RWPE2 (cell line): ENCODE results near the gene GAS7.

Experiments
- ATAC-seq: fragments of 200-7000 bp; cut with Tn5 transposase; 3 replicates; pipeline ENCODE4 v1.9.1; 2021; ENCODE audit warnings: low read depth
- DNase-seq: peaks from one replicate; pipeline ENCODE4 v3.0.0-alpha.2; 2020; ENCODE audit warnings: low spot score
- H3K27ac ChIP-seq: fragments of 450-650 bp; 2 replicates; pipeline ENCODE4 v1.5.1; 2017; ENCODE audit warnings: mild to moderate bottlenecking; ENCODE audit not compliant: poor library complexity, severe bottlenecking
- H3K27me3 ChIP-seq: fragments of 250-450 bp; sonication (Bioruptor Pico); 2 replicates; pipeline ENCODE4 v1.5.1; 2021; ENCODE audit warnings: mild to moderate bottlenecking, moderate library complexity; ENCODE audit not compliant: insufficient read depth, poor library complexity, severe bottlenecking
- H3K36me3 ChIP-seq: fragments of 250-450 bp; sonication (Bioruptor Pico); 2 replicates; pipeline ENCODE4 v1.5.1; 2020; ENCODE audit warnings: low read depth, mild to moderate bottlenecking, moderate library complexity
- H3K4me1 ChIP-seq: fragments of 250-450 bp; sonication (Bioruptor Pico); 2 replicates; pipeline ENCODE4 v1.5.1; 2021; ENCODE audit warnings: mild to moderate bottlenecking, moderate library complexity; ENCODE audit not compliant: insufficient read depth, poor library complexity, severe bottlenecking
- H3K4me3 ChIP-seq: fragments of 250-450 bp; sonication (Bioruptor Pico); 2 replicates; pipeline ENCODE4 v1.5.1; 2021; ENCODE audit warnings: mild to moderate bottlenecking, moderate library complexity; ENCODE audit not compliant: severe bottlenecking
- H3K9me3 ChIP-seq: fragments of 250-450 bp; sonication (Bioruptor Pico); 2 replicates; pipeline ENCODE4 v1.5.1; 2021; ENCODE audit warnings: mild to moderate bottlenecking, moderate library complexity; ENCODE audit not compliant: severe bottlenecking
- CTCF ChIP-seq: fragments of 450-650 bp; IDR thresholded peaks from one replicate; pipeline ENCODE4 v1.5.1; 2017; ENCODE audit warnings: mild to moderate bottlenecking, moderate library complexity; ENCODE audit not compliant: poor library complexity, severe bottlenecking

The GAS7 gene

DNA sequence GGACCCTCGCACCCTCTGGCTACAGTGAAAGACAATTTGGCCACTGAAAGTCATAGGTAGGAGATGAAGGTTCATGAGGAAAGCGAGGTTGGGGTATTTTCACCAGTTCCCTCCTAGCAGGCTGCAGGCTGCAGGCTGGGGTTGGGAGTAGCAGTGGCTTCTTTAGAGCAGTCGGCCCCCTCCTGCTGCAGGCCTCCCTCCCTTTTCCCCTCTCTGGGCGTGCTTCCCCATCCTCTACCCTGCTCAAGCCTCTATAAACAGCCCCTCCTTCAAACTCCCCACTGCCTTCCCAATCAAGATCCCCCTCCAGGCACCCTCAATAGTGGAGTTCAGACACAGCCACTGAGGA lies 41.8 kb downstream of the GAS7 start:
- H3K36me3 ChIP-seq: no peaks in the 10 kb centered on the region
- TF ChIP-seq CTCF: no peak
- no peaks in the 10 kb centered on the region for H3K4me1 ChIP-seq
- H3K4me3 ChIP-seq: no peak overlapping the region
- H3K9me3 ChIP-seq: no peaks in the 10 kb centered on the region
- DNase-seq (no peak), ATAC-seq (no peak)
- no peaks in the 10 kb centered on the region for H3K27me3 ChIP-seq
- H3K27ac ChIP-seq: no peak overlapping the region

- H3K4me1 ChIP-seq: no peaks in the 10 kb centered on the region
- no peaks in the 10 kb centered on the region for H3K9me3 ChIP-seq
- no peak for TF ChIP-seq CTCF
- no peak for ATAC-seq
- H3K27ac ChIP-seq: no peak overlapping the region
- no peak overlapping the region for H3K4me3 ChIP-seq
- H3K36me3 ChIP-seq: no peaks in the 10 kb centered on the region
- no peaks in the 10 kb centered on the region for H3K27me3 ChIP-seq
- DNase-seq: no peak
Observed at GRCh38 chr17:10156077-10156435, 42.4 kb downstream of the GAS7 start.

DNA sequence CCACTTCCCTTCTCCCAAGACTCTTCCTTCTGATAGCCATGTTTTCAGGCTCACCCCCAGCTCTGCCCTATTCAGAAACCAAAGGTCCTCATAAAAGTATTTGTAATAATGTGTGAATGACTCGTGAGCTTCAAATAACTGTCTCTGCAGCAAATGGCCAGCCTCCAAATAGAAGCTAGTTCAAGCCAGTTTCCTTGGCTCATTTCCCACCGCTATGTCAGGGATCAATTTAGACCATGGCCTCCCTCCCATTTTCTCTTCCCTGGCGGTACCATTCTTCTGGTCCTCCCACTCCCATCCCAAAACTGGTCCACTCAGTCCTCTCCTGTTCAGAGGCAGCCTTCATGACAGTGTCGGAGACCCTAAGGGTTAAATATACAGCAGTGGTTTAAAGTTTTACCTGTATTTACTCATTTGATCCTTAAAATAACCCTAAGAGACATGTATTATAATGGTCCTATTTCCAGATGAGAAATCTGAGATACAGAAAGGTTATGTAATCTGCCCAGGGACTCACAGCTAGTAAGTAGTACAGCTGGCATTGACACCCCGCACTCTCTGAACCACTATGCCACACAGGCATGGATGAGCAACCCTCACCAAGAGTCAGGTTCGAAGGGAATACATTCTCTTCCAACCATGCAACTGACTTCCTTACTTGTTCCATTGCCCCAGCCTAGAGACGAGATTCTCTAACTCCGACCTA lies 42.9 kb downstream of the GAS7 start:
- Histone ChIP-seq H3K27ac (no peak overlapping the region), H3K4me1 (no peaks in the 10 kb centered on the region), H3K27me3 (no peaks in the 10 kb centered on the region)

DNA sequence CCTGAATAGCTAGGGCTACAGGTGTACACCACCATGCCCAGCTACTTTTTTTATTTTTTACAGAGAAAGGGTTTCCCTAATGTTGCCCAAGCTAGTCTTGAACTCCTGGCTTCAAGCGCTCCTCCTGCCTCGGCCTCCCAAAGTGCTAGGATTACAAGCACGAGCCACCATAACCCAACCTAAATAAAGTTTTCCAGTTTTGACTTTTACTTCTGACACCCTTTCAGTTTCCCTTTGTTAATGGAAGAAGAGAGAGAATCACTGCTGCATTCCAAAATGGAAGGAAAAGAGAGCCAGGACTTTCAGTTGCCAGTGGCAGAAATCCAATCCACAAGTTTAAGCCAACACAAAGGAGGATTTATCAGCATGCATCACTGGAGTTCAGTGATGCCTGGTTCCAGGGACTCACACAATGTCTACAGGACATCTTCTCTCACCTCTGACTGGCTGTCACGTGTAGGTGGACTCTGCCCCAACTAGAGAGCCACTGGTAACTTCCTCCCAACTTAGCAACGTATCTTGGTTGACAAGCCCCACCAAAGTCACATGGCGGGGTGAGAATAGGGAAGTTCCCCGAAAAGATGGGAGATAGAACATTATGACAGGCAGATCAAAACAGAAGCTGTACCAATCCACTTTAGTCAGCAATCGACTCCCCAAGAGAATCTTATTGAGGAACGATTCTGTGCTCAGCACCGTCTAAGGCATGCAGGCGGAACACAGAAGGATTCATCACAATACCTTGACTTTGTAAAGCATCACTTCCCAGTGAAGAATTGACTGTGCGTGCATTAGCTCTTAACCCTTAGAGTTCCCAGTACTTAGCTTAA lies 46.5 kb downstream of the GAS7 start:
- H3K4me1 ChIP-seq: peaks cover 7% of the 10 kb centered on the region
- no peaks in the 10 kb centered on the region for H3K36me3 ChIP-seq
- DNase-seq (no peak), ATAC-seq (no peak)
- H3K4me3 ChIP-seq: no peak overlapping the region
- H3K27me3 ChIP-seq: no peaks in the 10 kb centered on the region
- no peak overlapping the region for H3K27ac ChIP-seq
- H3K9me3 ChIP-seq: no peaks in the 10 kb centered on the region
- TF ChIP-seq CTCF: no peak

More for the DNA sequence above, 42.9 kb downstream of the GAS7 start:
- ATAC-seq (no peak), DNase-seq (no peak)
- no peaks in the 10 kb centered on the region for H3K9me3 ChIP-seq
- H3K4me3 ChIP-seq: no peak overlapping the region
- no peak for TF ChIP-seq CTCF
- no peaks in the 10 kb centered on the region for H3K36me3 ChIP-seq
